MM.1S (cell line): ENCODE results near the gene SANBR.

Experiments
- CTCF ChIP-seq: fragments of 300-600 bp; sonication (generic); IDR thresholded peaks from 2 replicates; pipeline ENCODE4 v1.5.1; 2016; ENCODE audit warnings: antibody characterized with exemption, low read length, mixed read lengths
- EZH2phosphoT487 ChIP-seq: fragments of 300-600 bp; sonication (generic); IDR thresholded peaks from 2 replicates; pipeline ENCODE4 v1.6.1; 2018; ENCODE audit warnings: antibody characterized with exemption, low read length

GRCh38 chr2:61018798-61019197 lies 46.9 kb upstream of the SANBR start:
- TF ChIP-seq CTCF = no peak
- no peak for TF ChIP-seq EZH2phosphoT487
